GM10266 (cell line): ENCODE measurements around the gene SLC30A10.
"Not testable (repeated sequence)": the region's sequence is repeated elsewhere in the genome, so short reads cannot be mapped to it uniquely, and the experiment has no call there.

Experiments used
- DNase-seq: peaks from one replicate; pipeline ENCODE4 v3.0.0; 2012; ENCODE audit errors: extremely low spot score
- TF ChIP-seq, protein P1 (sequence below): IDR thresholded peaks from 2 replicates; pipeline ENCODE4 v1.5.1; 2012; ENCODE audit warnings: mild to moderate bottlenecking, low read depth; ENCODE audit not compliant: control insufficient read depth, insufficient read depth; ENCODE audit errors: missing control alignments

SLC30A10 gene

DNA sequence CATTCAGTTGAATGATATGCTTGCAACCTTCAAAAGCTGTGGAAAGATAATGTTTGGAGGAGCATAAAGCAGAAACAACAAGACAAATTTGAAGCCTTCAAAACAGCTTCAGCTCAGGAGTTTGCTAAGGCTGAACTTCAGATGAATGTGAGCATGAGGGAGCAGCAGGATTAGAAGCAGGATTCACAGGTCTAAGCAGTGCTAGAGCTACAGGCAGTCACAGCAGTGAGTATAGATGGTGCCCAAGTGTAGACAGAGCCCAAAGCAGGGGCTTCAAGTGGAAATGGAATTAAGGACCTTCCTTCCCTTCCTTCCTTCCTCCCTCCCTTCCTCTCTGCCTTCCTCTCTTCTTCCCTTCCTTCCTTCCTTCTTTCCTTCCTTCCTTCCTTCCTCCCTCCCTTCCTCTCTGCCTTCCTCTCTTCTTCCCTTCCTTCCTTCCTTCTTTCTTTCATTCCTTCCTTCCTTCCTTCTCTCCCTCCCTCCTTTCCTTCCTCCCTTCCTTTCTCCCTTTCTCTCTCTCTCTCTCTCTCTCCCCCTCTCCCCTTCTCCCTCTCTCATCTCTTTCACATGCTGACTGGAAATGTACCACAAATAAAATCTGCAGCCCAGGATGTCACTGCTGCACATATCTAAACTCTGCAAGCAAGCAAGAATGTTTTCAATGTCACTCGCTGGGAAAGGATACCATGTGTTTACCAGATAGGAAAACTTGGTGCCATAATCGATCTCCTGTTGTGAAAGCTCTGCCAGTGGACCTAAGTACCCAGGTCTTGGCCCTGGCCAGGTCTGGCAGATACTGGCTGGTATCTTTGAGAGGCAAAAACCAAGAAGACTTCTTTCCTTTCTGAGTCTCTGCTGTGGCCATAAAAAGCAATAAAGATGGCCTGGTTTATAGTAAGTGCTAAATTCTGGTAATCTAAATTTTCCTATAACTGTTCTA is 13.1 kb upstream of the SLC30A10 start:
- no peak for DNase-seq

DNA sequence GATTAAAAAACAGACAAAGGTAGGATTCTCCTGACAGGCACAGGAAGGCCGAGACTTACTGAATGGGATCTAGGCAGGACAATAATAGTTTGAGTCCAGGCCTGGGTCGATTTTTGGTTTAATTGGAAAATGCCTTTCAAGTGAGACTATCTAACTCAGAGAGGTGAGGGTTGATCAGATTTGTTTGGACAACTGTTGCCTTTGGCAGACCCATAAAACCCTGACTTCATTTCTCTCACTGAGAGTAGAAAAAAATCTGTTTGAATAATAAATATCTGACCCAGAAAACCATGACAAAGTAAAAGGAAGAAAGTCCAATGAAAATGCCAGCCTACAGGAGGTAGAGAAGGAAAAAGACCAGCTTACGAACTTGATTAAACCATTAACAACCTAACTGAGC is 12.3 kb upstream of the SLC30A10 start:
- no peak for DNase-seq
- TF ChIP-seq, protein P1, sequence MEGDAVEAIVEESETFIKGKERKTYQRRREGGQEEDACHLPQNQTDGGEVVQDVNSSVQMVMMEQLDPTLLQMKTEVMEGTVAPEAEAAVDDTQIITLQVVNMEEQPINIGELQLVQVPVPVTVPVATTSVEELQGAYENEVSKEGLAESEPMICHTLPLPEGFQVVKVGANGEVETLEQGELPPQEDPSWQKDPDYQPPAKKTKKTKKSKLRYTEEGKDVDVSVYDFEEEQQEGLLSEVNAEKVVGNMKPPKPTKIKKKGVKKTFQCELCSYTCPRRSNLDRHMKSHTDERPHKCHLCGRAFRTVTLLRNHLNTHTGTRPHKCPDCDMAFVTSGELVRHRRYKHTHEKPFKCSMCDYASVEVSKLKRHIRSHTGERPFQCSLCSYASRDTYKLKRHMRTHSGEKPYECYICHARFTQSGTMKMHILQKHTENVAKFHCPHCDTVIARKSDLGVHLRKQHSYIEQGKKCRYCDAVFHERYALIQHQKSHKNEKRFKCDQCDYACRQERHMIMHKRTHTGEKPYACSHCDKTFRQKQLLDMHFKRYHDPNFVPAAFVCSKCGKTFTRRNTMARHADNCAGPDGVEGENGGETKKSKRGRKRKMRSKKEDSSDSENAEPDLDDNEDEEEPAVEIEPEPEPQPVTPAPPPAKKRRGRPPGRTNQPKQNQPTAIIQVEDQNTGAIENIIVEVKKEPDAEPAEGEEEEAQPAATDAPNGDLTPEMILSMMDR = no peak

More for the DNA sequence above, 13.1 kb upstream of the SLC30A10 start:
- TF ChIP-seq, protein P1 = no peak

DNA sequence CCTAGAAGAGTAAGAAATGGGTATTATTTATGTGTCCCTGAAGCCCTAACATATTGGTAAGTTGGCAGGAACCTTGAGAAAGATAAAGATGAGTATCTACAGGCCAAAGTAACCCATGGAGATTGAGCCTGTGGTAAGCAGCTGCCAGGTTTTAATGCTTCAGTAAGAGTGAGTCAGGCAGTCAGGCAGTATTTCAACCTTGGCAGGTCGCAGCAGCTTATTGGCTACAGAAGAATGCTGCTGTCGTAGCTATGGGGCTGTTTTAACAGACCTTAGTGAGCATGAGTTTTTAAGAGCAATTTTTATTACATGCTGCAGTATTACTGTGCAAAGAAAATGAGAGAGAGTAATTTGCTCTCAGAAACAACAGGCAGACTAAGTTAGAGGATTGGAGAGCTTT is 10.3 kb upstream of the SLC30A10 start:
- TF ChIP-seq, protein P1 = no peak
- no peak for DNase-seq

DNA sequence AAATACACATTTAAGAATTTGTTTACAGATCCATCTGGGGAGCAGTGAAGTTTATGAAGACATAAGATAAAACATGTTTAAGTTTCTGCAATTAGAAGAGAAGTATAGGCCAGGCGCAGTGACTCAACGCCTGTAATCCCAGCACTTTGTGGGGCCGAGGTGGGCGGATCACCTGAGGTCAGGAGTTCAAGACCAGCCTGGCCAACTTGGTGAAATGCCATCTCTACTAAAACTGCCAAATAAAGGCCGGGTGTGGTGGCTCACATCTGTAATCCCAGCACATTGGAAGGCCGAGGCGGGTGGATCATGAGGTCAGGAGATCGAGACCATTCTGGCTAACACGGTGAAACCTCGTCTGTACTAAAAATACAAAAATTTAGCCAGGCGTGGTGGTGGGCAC is 5.4 kb upstream of the SLC30A10 start:
- not testable (repeated sequence) for DNase-seq

DNA sequence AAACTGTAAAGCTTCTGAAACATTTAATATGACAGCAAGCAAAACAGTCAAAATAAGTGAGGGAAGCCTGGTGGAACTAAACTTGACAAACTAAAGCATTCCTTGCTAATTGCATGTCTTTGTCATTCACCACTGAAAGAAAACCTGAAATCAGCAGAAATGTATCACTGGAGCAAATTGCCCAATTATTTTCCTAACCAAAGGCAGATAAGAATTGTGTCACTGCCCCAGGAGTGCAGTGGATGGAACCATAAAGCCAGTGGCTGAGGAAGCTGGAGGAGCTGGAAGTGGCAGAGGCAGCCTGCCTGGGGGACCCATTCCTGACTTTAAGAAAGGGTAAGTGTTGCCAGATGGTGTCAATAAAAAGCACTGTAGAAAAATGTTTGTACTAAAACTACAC is 2.7 kb upstream of the SLC30A10 start:
- TF ChIP-seq, protein P1 = no peak
- no peak for DNase-seq

DNA sequence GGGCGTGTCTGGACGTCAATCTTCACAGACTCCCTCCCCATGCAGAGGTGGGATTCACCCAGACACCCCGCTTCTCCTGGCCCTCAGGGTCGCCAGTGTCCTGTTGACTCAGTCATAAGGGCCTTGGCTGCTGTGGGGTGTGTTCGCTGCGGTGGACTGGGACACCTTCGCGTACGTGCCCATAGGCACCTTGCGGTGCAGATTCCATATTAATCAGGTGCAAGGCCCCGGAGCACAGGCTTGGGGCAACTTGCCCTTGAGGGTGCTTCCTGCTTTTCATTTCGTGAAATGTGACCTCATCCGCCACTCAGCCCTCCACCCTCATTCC is 398 bp upstream of the SLC30A10 start:
- TF ChIP-seq, protein P1 = no peak
- DNase-seq = no peak

DNA sequence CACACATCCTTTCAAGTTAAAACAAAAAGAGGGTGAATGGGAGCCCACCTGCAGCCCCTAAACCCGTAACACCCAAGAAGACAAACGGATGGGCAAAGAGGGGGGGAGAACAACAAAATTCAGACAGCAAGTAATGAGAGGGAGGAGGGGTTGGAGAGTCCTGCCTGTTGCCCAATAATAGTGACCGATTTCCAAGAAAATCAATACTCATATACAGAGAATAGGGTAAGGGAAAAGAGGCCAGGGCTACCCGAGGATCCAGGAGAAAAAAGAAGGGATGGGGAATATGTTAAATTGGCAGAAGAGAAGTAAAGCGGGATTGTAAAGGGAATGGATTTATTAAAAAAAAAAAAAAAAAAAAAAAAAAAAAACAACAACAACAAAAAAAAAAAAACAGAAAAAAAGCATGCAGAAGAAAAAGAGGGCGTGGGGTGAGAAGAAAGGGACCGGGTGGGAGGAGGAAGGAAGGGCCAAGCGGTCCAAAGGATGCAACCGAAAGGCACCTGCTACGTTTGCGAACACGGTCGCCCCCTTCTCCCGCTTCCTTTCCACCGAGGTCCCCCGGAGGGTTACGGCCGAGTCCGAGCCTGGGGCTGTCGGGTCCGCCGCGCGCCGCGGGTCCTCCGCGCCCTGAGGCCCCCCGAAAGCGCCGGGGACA is 930 bp downstream of the SLC30A10 start:
- TF ChIP-seq, protein P1 = no peak
- no peak for DNase-seq
